Right lobe of liver (tissue), 4 donors: ENCODE data around the gene MDM2.

Experiments used
- CTCF ChIP-seq, 4 donors: fragments of 200-600 bp in 3 of 4; fragments of 450-650 bp in 1 of 4; IDR thresholded peaks; one replicate each; pipeline versions ENCODE4 v1.5.1 to v1.8.0; 2016 to 2022; ENCODE audit warnings: antibody characterized with exemption in 4 of 4, mild to moderate bottlenecking in 2 of 4
- POLR2A ChIP-seq: fragments of 450-650 bp; IDR thresholded peaks from one replicate; pipeline ENCODE4 v1.6.1; 2017; ENCODE audit warnings: antibody characterized with exemption, mild to moderate bottlenecking
- donor health status: DM: no; HTN: no; CAD: no.
- donor health status: DM: no; HTN: no; CAD: no.
- donor health status: DM: no; HTN: yes; CAD: no.

- TF ChIP-seq POLR2A, result no peak
- no peak for TF ChIP-seq CTCF (IDR thresholded peaks at IDR 0.05)
Measured at GRCh38 chr12:68815928-68816800, 8.2 kb downstream of the MDM2 start.
